ENCODE results near the gene ANKRD26. TPM values are rescaled to one million over a fixed set of nuclear protein-coding genes. Genes with fewer than 3 reads are reported as not detected.

The ANKRD26 gene
- total RNA-seq, 2 donors from 2014 or later: 3.9 to 11.0 TPM

DNA sequence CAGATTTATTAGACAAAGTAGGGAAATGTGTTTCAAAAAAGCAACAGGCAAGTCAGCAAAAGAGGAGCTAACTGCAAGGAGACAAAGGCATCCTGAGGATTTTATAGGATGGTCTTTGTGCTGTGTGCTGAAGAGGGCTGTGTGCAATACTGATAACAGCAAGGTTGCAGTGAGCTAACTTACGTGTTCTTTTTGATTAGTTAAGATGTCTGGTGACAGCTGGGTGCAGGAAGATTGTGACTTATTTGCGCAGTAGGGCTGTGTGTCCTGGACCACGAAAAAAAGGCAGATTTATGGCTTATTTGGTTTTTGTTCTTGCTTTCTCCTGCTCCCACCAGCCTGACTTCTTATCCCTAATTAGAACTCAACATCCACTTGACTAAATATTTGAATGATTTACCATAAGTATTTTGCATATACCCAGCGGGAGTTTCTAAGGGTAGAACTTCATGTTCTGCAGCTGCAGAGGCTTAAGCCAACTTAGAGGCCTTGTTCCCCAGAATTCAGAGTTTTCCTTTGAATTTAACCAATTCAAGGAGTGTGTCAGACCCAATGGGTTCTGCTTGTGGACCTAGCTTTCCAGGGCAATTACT is 119.0 kb downstream of the ANKRD26 start:
- H3K9me3 ChIP-seq: no peaks in the 10 kb centered on the region
- H3K36me3 ChIP-seq: no peaks in the 10 kb centered on the region
- no peak overlapping the region for H3K4me3 ChIP-seq
- H3K27ac ChIP-seq: no peak overlapping the region
- H3K4me1 ChIP-seq: no peaks in the 10 kb centered on the region
- H3K27me3 ChIP-seq: no peaks in the 10 kb centered on the region
- TF ChIP-seq, protein P1, sequence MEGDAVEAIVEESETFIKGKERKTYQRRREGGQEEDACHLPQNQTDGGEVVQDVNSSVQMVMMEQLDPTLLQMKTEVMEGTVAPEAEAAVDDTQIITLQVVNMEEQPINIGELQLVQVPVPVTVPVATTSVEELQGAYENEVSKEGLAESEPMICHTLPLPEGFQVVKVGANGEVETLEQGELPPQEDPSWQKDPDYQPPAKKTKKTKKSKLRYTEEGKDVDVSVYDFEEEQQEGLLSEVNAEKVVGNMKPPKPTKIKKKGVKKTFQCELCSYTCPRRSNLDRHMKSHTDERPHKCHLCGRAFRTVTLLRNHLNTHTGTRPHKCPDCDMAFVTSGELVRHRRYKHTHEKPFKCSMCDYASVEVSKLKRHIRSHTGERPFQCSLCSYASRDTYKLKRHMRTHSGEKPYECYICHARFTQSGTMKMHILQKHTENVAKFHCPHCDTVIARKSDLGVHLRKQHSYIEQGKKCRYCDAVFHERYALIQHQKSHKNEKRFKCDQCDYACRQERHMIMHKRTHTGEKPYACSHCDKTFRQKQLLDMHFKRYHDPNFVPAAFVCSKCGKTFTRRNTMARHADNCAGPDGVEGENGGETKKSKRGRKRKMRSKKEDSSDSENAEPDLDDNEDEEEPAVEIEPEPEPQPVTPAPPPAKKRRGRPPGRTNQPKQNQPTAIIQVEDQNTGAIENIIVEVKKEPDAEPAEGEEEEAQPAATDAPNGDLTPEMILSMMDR (IDR thresholded peaks at IDR 0.05): no peak
- no peak for DNase-seq (ENCODE audit: low spot score)

DNA sequence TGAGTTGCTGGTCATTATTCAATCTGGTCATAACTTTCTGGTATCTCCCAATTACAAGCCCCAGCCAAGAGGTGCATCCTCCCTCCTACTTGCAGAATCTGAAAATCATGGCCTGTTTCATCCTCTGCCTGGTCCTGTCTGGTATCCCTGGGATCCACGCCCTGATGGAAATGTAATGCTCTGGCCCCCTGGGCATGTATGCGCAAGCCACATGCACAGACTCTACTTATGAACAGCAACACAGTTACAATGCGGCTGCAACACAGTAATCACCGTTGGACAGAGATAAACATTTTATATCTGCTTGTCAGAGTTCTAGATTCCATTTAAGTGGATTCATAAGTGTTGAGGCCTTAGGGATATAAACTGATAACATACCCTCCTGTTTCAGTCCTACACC is 121.8 kb downstream of the ANKRD26 start:
- no peak overlapping the region for H3K4me3 ChIP-seq
- no peaks in the 10 kb centered on the region for H3K9me3 ChIP-seq

DNA sequence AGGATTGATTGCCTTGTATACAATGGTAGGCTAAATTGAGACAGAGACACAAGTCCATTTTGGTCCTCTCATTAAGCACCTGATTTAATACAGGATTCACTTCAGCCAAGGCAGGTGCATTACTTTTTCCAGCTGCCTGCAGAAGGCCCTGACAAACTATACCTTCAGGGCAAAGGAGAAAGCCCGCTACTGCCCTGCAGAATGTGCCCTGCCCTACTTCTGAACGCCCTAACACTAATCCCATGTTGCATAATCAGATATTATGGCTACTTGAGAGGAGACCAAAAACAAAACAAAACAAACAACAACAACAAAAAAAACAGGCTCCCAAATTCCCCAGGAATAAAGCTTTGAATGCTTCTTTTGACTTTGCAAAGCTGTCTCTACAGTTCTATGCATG is 122.7 kb downstream of the ANKRD26 start:
- no peaks in the 10 kb centered on the region for H3K36me3 ChIP-seq
- no peaks in the 10 kb centered on the region for H3K27me3 ChIP-seq
- TF ChIP-seq, protein P1 (IDR thresholded peaks at IDR 0.05): no peak

More for the DNA sequence above, 121.8 kb downstream of the ANKRD26 start:
- no peaks in the 10 kb centered on the region for H3K4me1 ChIP-seq
- H3K27ac ChIP-seq: no peak overlapping the region
- TF ChIP-seq, protein P1 (IDR thresholded peaks at IDR 0.05): no peak
- no peaks in the 10 kb centered on the region for H3K36me3 ChIP-seq
- DNase-seq (ENCODE audit: low spot score): no peak
- H3K27me3 ChIP-seq: no peaks in the 10 kb centered on the region

DNA sequence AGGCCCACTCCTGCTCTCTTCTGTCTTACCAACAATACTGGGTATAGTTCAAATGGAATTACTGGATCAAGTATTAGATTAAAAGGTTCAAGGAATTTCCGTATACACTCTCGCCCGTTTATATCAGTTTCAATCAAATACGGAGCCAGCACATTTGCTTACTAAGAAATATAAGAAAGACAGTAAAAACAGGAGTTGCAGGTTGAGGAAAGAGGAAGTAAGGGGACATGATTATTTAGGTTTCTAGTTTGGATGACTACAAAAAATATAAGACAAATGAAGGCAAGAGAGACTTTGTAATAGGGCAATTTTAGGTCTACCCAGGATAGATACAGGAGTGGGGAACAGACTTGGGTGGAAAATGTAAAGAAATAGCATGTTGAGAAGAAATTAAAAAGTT is 129.6 kb downstream of the ANKRD26 start:
- Histone ChIP-seq H3K27ac (no peak overlapping the region), H3K4me1 (no peaks in the 10 kb centered on the region), H3K27me3 (no peaks in the 10 kb centered on the region), H3K36me3 (no peaks in the 10 kb centered on the region), H3K9me3 (no peaks in the 10 kb centered on the region), H3K4me3 (no peak overlapping the region)
- TF ChIP-seq, protein P1 (IDR thresholded peaks at IDR 0.05): no peak
- no peak for DNase-seq (ENCODE audit: low spot score)

More for the DNA sequence above, 122.7 kb downstream of the ANKRD26 start:
- Histone ChIP-seq H3K27ac (no peak overlapping the region), H3K4me3 (no peak overlapping the region), H3K9me3 (no peaks in the 10 kb centered on the region), H3K4me1 (no peaks in the 10 kb centered on the region)
- no peak for DNase-seq (ENCODE audit: low spot score)

DNA sequence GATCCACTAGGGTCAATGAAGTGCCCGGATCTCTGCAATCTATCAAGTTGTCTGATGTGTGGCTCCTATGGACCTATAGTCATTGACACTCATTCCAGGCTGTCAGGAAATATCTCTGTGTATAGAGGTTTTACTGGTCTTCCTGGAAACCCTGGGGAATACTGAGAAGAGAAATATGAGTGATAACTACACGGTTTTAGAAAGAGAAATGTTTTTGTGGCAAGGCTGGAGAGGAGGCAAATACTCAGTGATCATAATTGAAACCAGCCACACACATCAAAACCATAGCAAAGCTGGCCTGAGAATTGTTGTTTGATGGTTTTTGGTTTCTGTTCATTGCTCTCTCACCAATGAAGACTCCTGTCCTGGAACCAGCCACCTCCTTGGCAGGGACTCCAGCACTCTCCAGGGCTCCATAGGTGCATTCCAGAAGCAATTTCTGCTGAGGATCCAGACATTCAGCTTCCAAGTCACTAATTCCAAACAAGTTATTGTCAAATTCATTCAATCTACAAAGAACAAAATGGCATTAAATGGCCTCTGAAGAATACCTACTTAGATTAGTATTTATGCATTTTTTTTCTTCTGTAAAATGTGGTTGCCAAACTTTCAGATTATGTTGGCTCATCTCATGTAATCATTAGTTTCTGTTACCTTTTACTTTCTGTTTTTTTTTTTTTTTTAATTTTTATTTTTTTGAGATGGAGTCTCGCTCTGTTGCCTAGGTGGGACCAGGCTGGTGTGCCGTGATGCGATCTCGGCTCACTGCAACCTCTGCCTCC is 131.0 kb downstream of the ANKRD26 start:
- no peaks in the 10 kb centered on the region for H3K9me3 ChIP-seq
- no peak overlapping the region for H3K27ac ChIP-seq
- H3K4me3 ChIP-seq: no peak overlapping the region
- no peaks in the 10 kb centered on the region for H3K4me1 ChIP-seq
- no peak for DNase-seq (ENCODE audit: low spot score)
- TF ChIP-seq, protein P1 (IDR thresholded peaks at IDR 0.05): no peak
- no peaks in the 10 kb centered on the region for H3K36me3 ChIP-seq
- H3K27me3 ChIP-seq: no peaks in the 10 kb centered on the region

Data from right atrium auricular region (tissue), 2 donors.